Activated naive CD4-positive, alpha-beta T cell (primary cell): ENCODE data around the gene KRTAP19-6.
"Not testable (repeated sequence)": the region's sequence is repeated elsewhere in the genome, so short reads cannot be mapped to it uniquely, and the experiment has no call there.

Experiments used
- DNase-seq, 4 experiments: peaks; one replicate each; lab custom pipeline; 2025; lab: John Stamatoyannopoulos, UW

KRTAP19-6 gene, protein sequence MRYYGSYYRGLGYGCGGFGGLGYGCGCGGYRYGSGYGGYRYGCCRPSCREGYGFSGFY

GRCh38 chr21:30541764-30542163 lies at the start of gene KRTAP19-6:
TSS of gene KRTAP19-6 (minus strand) at chr21:30541864. CDS start at chr21:30541833, 31 bp downstream.
- no peak for DNase-seq

GRCh38 chr21:30590297-30590696 lies 48.6 kb upstream of the KRTAP19-6 start, which contains the start of gene KRTAP22-2:
TSS of gene KRTAP22-2 (minus strand) at chr21:30590397.
- no peak for DNase-seq

GRCh38 chr21:30582870-30583269 lies 41.2 kb upstream of the KRTAP19-6 start:
- no peak for DNase-seq

GRCh38 chr21:30580132-30580531 lies 38.5 kb upstream of the KRTAP19-6 start:
- no peak for DNase-seq

GRCh38 chr21:30579346-30579745 lies 37.7 kb upstream of the KRTAP19-6 start:
- DNase-seq: no peak

- no peak for DNase-seq
Observed at GRCh38 chr21:30577766-30578165, 36.1 kb upstream of the KRTAP19-6 start.

GRCh38 chr21:30567617-30568016 lies 26.0 kb upstream of the KRTAP19-6 start:
- DNase-seq: no peak

DNA sequence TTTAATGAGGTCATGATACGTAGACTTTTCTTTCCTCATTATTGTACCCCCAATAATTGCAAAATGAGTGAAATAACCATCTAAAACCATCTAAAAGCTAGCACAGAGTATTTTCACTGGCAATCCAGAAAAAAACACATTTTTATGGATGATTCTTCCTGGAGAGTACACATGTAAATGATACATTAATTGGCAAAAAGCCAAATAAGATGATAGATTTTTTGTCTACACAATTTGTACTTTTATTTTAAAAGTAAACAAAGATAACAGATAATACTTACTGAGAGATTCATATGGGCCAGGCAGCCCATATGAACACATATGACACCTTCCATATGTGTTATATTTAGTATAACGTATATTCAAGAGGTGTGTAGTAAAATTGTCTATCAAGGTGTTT lies 22.0 kb upstream of the KRTAP19-6 start:
- no peak for DNase-seq

- DNase-seq: no peak
Observed at GRCh38 chr21:30563072-30563471, 21.4 kb upstream of the KRTAP19-6 start.

GRCh38 chr21:30561957-30562356 lies 20.3 kb upstream of the KRTAP19-6 start:
- no peak for DNase-seq

- DNase-seq: no peak
Observed at GRCh38 chr21:30561264-30561895, 19.7 kb upstream of the KRTAP19-6 start, which contains the start of gene KRTAP19-7. TSS of gene KRTAP19-7 (minus strand) at chr21:30561314. CDS start at chr21:30561289, 25 bp downstream.

DNA sequence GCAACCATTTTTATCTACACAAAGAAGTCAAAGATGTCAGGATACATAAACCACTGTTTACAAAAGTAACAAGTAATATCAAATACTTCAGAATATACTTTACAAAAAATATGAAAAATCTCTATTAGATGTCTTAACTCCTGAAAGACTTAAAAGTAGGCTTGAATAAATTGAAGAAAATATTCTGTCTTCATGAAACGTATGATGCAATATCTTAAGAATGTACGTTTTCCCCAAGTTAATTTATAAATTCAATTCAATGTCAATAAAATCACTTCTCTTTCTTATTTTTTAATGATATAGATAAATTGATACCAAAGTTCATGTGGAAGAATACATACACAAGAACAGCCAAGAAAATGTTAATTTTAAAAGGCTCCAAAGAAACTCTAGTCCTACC lies 13.4 kb upstream of the KRTAP19-6 start:
- no peak for DNase-seq

DNA sequence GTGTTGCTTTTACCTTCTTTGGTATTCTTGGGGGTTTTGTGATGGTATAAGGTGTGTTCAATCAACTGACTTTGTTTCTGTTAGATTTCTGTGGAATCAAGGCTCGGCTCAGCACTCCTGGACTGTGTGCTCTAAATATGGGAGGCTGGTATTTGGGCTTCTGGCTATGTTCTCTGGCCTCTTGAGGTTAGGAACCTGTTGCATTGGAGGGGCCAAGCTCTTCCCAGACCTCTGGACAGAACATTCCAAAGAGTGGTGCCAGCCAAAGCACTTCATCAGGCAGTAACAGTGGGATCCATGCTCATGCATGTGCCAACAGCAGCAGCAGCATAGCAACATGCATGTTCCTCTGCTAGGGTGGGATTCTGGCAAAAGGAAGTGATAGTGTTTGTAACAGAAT lies 11.1 kb upstream of the KRTAP19-6 start:
- no peak for DNase-seq

GRCh38 chr21:30518876-30519275 lies 22.8 kb downstream of the KRTAP19-6 start:
- DNase-seq: no peak

DNA sequence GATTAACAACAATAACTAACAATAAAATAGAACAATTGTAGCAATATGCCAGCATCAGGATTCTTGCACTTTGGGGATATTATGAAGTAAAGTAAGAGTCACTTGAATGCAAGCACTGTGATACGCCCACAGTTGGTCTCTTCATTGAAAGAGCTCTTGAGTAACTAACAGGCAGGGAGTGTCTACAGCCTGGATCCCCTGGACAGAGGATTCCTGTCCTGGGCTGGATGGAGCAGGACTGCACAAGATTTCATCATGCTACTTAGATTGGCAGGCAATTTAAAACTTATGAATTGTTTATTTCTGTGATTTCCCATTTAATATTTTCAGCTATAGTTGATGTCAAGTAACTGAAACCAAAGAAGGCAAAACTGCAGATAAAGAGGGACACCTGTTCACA lies 26.0 kb downstream of the KRTAP19-6 start:
- DNase-seq: no peak

DNA sequence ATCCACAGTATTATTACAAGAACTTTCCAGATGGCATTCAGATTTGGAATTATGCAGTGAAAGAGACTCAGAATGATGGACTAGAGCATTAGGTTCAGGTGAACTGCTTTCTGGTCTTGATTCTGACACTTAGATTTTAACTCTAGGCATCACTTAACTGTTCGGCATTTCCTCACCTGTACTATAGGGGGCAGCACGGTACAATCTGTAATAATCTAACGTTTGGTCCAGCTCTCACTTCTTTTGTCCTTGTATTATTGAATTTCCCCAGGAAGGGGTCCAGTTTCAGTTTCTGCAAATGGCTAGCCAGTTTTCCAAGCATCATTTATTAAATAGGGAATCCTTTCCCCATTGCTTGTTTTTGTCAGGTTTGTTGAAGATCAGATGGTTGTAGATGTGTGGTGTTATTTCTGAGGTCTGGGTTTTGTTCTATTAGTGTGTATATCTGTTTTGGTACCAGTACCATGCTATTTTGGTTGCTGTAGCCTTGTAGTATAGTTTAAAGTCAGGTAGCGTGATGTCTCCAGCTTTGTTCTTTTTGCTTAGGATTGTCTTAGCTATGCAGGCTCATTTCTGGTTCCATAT lies 36.0 kb downstream of the KRTAP19-6 start:
- not testable (repeated sequence) for DNase-seq

GRCh38 chr21:30502041-30502440 lies 39.6 kb downstream of the KRTAP19-6 start, which contains the start of gene KRTAP19-5:
TSS of gene KRTAP19-5 (minus strand) at chr21:30502141. CDS start at chr21:30502090, 51 bp downstream.
- DNase-seq: no peak

GRCh38 chr21:30497065-30497464 lies 44.6 kb downstream of the KRTAP19-6 start, which contains the start of gene KRTAP19-4:
TSS of gene KRTAP19-4 (minus strand) at chr21:30497165. CDS start at chr21:30497110, 55 bp downstream.
- no peak for DNase-seq

GRCh38 chr21:30491963-30492428 lies 49.7 kb downstream of the KRTAP19-6 start, which contains the start of gene KRTAP19-3:
TSS of gene KRTAP19-3 (minus strand) at chr21:30492013. CDS start at chr21:30491957, 56 bp downstream.
- no peak for DNase-seq
